Measurements from ENCODE around the gene INSR.
A peak's percentile ranks its signal among the peaks of the same experiment; 100 is the strongest.

The INSR gene

DNA sequence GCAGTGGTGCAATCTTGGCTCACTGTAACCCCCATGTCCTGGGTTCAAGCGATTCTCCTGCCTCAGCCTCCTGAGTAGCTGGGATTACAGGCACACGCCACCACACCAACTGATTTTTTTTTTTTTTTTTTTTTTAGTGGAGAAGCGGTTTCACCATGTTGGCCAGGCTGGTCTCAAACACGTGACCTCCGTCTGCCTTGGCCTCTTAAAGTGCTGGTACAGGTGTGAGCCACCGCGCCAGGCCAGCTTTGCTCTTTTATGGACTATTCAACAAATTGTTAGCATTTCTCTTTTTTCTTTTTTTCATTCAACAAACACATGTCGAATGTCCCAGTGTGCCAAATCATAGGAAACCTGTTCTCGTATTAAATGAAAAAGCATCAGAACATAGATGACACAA is 99.6 kb downstream of the INSR start:
- Histone ChIP-seq H3K27ac (no peak overlapping the region), H3K4me3 (IDR thresholded peaks at IDR 0.05; ENCODE audit: insufficient read depth, low read depth, low read length) (no peak overlapping the region), H3K9ac (no peak overlapping the region), H3K4me2 (no peak overlapping the region), H3K79me2 (ENCODE audit: insufficient read depth, low read depth) (no peaks in the 10 kb centered on the region; the same call in 1 of the 2 replicates), H4K20me1 (ENCODE audit: insufficient read depth) (no peaks in the 10 kb centered on the region), H3K36me3 (ENCODE audit: insufficient read depth) (no peaks in the 10 kb centered on the region), H3K4me1 (ENCODE audit: low read depth, poor library complexity, severe bottlenecking) (peaks cover 47% of the 10 kb centered on the region), H3K27me3 (ENCODE audit: insufficient read depth, low read depth) (no peaks in the 10 kb centered on the region), H2AFZ (ENCODE audit: low read depth) (no peak overlapping the region)
- TF ChIP-seq, protein P1, sequence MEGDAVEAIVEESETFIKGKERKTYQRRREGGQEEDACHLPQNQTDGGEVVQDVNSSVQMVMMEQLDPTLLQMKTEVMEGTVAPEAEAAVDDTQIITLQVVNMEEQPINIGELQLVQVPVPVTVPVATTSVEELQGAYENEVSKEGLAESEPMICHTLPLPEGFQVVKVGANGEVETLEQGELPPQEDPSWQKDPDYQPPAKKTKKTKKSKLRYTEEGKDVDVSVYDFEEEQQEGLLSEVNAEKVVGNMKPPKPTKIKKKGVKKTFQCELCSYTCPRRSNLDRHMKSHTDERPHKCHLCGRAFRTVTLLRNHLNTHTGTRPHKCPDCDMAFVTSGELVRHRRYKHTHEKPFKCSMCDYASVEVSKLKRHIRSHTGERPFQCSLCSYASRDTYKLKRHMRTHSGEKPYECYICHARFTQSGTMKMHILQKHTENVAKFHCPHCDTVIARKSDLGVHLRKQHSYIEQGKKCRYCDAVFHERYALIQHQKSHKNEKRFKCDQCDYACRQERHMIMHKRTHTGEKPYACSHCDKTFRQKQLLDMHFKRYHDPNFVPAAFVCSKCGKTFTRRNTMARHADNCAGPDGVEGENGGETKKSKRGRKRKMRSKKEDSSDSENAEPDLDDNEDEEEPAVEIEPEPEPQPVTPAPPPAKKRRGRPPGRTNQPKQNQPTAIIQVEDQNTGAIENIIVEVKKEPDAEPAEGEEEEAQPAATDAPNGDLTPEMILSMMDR (conservative IDR thresholded peaks at IDR 0.05; ENCODE audit: low read depth, low read length) = no peak

DNA sequence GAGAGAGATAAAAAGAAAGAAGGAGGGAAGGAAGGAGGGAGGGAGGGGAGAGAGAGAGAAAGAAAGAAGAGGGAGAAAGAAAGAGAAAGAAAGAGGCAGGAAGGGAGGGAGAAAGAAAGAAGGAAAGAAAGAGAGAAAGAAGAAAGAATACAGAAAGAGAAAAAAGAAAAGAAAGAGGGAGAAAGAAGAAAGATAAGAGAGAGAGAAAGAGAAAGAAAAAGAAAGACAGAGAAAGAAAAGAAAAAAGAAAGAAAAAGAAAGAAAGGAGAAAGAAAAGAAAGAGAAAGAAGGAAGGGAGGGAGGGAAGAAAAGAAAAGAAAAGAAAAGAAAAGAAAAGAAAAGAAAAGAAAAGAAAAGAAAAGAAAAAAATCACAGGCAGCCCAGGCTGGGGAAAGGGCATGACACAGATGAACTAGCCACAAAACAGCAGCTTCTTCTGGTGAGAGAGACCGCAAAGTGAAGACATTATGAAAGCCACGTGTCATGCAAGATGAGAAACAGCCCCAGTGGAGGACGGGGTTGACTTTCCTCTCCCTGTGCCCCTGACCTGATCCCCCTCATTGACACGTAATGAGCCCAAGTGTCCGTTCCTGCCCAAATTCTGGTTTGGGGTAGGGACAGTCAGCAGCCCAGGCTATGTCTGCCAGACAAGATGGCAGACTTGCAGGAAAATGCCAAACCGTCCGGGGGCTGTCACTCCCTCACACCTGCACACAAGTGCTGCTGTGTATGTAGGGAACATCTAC is 102.1 kb downstream of the INSR start:
- Histone ChIP-seq H3K4me3 (IDR thresholded peaks at IDR 0.05; ENCODE audit: insufficient read depth, low read depth, low read length) (no peak overlapping the region), H3K4me1 (ENCODE audit: low read depth, poor library complexity, severe bottlenecking) (peaks cover 56% of the 10 kb centered on the region), H3K79me2 (ENCODE audit: insufficient read depth, low read depth) (peaks cover 5% of the 10 kb centered on the region; the same call in 1 of the 2 replicates), H3K9ac (peak overlapping the region; percentile 58; the same call in 1 of the 2 replicates), H2AFZ (ENCODE audit: low read depth) (peak overlapping the region; percentile 48; the same call in 1 of the 2 replicates), H3K4me2 (peak overlapping the region; percentile 87), H3K27ac (peak overlapping the region; percentile 82), H3K36me3 (ENCODE audit: insufficient read depth) (no peaks in the 10 kb centered on the region), H4K20me1 (ENCODE audit: insufficient read depth) (no peaks in the 10 kb centered on the region), H3K27me3 (ENCODE audit: insufficient read depth, low read depth) (no peaks in the 10 kb centered on the region)
- TF ChIP-seq, protein P1 (conservative IDR thresholded peaks at IDR 0.05; ENCODE audit: low read depth, low read length) = no peak

DNA sequence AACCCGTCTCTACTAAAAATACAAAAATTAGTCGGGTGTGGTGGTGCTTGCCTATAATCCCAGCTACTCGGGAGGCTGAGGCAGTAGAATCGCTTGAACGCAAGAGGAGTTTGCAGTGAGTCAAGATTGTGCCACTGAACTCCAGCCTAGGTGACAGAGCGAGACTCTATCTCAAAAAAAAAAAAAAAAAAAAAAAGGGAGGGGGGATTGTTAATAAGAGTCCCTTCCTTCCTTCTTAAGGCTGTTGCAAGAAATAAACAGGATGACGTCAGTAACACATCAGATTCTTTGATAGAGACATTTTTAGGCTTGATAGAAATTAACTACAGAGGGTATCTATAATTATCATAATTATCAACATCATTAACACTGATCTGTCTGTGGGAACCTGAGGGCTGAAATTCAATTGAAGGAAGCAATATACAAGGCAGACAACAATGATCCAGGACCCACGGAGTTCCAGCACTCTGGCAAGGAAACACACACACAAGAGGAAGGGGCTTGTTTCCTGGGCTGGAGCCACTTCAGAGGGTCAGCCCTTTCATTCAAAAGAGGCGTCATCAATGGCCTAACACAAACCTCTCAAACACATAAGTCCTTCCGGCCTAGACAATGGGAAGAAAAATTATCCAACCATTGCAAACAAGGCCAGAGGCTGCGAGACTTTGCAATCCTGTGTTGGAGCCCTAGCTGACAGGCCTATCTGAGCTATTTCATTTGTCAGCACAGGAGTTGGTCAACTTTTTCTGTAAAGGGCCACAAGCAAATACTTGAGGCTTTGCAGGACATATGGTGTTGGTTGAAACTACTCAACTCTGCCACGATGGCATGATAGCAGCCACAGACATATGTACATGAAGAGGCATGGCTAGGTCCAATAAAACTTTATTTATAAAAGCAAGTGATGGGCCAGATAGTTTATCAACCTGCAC is 105.2 kb downstream of the INSR start:
- Histone ChIP-seq H3K27ac (no peak overlapping the region), H4K20me1 (ENCODE audit: insufficient read depth) (no peaks in the 10 kb centered on the region), H3K9ac (no peak overlapping the region), H3K27me3 (ENCODE audit: insufficient read depth, low read depth) (no peaks in the 10 kb centered on the region), H3K36me3 (ENCODE audit: insufficient read depth) (no peaks in the 10 kb centered on the region), H3K4me3 (IDR thresholded peaks at IDR 0.05; ENCODE audit: insufficient read depth, low read depth, low read length) (no peak overlapping the region), H3K4me1 (ENCODE audit: low read depth, poor library complexity, severe bottlenecking) (peaks cover 86% of the 10 kb centered on the region), H3K4me2 (no peak overlapping the region), H2AFZ (ENCODE audit: low read depth) (no peak overlapping the region), H3K79me2 (ENCODE audit: insufficient read depth, low read depth) (peaks cover 15% of the 10 kb centered on the region; the same call in 1 of the 2 replicates)
- TF ChIP-seq, protein P1 (conservative IDR thresholded peaks at IDR 0.05; ENCODE audit: low read depth, low read length) = no peak

DNA sequence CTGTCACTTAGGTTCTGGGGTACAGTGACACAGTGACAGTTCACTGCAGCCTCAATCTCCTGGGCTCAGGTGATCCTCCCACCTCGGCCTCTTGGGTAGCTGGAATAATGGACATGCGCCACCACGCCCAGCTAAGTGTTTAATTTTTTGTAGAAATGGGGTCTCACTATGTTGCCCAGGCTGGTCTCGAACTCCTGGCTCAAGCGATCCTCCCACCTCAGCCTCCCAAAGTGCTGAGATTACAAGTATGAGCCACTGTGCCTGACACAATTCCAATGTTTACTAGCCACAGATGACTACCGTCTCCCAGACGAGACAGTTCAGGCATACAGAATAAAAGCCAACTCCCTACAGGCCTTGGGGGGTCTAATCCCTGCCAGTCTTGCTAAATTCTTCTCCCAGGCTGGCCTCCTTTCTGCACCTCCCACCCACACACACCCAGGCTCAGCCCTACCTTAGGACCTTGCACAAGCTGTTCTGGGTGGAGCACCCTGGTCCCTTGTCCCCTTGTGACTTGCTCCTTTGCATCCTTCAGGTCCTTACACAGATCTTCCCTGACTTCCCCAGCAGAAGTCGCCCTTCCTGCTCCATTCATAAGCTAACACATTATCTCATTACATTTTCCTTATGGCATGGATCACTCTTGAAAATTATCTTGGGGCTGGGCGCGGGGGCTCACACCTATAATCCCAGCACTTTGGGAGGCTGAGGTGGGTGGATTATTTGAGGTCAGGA is 106.4 kb downstream of the INSR start:
- Histone ChIP-seq H3K9ac (no peak overlapping the region), H3K27ac (no peak overlapping the region), H3K27me3 (ENCODE audit: insufficient read depth, low read depth) (no peaks in the 10 kb centered on the region), H3K36me3 (ENCODE audit: insufficient read depth) (no peaks in the 10 kb centered on the region), H4K20me1 (ENCODE audit: insufficient read depth) (no peaks in the 10 kb centered on the region), H3K4me1 (ENCODE audit: low read depth, poor library complexity, severe bottlenecking) (peaks cover 88% of the 10 kb centered on the region), H3K79me2 (ENCODE audit: insufficient read depth, low read depth) (peaks cover 15% of the 10 kb centered on the region; the same call in 1 of the 2 replicates), H3K4me3 (IDR thresholded peaks at IDR 0.05; ENCODE audit: insufficient read depth, low read depth, low read length) (no peak overlapping the region), H3K4me2 (no peak overlapping the region), H2AFZ (ENCODE audit: low read depth) (no peak overlapping the region)
- TF ChIP-seq, protein P1 (conservative IDR thresholded peaks at IDR 0.05; ENCODE audit: low read depth, low read length) = no peak

Measured in KMS-11 (cell line).